ENCODE results near the gene ISYNA1.
A peak's percentile ranks its signal among the peaks of the same experiment; 100 is the strongest.

Gene ISYNA1

DNA sequence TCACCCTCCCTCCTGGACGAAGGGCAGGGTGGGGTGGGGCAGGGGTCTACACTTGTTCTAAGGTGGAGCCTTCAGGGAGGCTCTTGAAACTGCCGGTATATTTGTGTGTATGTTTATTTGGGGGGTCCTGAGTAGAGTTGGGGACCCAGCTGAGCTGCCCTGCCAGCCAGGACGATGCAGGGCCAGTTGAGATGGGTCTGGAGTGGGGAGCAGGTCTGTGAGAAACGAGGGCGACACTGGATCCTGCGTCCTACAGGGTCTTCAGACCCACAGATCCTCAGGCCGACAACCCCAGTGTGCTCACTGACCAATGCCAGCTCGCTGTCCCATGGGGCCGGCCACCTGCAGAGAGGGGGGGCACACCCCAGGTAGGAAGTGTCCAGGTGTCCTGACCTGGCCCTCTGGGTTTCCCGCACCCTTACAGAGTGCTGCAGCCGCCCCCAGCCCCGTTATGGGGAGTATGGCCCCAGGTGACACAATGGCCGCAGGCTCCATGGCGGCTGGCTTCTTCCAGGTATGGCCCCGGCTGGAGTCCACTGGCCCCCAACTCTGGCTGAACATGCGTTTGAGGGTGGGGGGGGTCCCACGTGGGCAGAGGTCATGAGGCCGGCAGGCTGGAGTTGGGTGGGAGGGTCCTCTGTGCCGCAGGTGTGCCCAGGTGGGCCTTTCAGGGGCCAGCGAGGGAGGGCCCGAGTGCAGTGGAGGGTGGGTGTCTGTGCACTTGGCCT is 7.4 kb downstream of the ISYNA1 start:
- DNase-seq = no peak

DNA sequence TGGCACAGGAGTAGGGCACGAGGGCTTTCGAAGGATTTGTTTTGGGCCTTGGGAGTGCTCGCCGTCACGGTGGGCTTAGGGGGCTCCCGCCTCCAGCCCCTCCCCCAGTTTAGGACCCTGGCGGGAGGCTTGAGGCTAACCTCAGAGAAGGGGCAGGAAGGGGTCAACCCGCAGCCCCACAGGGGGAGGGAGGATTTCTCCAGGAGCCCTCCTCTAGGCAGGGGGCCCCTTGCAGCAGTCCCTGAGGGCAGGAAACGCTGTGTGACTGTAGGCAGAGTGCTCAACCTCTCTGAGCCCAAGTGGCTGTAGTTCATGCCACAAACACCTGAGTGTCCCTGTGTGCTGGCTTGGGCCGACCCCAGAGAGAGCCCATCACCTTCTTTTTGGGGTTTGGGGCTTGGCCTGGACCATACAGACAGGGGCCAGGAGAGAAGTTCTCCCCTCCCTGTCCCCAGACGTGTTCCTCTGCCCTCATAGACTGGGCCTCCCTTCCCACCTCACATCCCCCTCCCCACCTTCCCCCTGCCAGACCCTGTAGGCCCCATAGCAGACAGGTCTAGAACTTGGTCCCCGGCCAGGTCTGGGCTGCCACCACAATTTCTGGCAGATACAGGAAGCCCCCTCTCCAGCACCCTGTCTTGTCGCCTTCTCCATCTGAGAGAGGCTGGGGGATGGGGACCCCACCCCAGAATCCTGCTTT is 8.1 kb downstream of the ISYNA1 start:
- DNase-seq = no peak

DNA sequence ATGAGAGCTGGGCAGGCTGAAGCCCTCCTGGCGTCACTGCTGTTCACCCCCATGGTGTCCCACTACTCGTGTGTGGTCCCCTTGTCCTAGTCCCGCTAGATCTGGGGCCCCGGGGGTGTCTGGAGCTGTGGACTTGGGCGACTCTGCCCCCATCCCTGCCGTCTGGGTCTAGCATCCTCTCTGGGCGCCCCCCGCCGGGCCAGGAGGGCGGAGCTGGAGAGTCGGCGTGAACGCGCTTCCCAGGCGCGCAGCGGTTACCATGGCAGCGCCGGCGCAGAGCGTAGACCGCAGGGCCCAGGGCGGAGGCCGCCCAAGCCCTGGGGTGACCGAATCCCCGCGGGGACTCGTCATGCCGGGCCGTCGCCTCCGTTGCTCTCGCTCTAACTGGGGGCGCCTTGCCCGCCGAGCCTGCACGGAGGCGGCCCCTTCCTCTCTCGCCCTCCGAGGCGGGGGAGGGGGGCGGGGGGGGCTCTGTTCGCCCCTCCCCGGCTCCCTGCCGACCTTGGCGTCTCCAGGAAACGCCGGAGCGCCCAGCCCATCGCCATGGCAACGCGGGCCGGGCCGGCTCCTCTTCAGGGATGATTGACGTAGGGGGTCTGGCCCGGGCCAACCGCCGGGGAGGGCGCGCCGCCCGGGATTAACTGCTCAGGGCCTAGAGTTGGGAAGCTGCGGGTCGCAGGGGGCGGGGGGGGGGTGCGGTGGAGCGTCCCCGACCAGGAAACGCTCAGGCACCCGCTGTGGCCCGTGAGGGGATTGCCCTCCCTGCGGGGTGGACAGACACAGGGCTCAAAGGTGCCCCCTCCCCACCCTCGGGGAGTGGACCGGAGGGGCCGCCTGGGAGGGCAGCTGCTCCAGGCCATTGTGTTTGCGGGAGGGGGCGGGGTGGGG is 8.9 kb downstream of the ISYNA1 start:
- no peak for DNase-seq

DNA sequence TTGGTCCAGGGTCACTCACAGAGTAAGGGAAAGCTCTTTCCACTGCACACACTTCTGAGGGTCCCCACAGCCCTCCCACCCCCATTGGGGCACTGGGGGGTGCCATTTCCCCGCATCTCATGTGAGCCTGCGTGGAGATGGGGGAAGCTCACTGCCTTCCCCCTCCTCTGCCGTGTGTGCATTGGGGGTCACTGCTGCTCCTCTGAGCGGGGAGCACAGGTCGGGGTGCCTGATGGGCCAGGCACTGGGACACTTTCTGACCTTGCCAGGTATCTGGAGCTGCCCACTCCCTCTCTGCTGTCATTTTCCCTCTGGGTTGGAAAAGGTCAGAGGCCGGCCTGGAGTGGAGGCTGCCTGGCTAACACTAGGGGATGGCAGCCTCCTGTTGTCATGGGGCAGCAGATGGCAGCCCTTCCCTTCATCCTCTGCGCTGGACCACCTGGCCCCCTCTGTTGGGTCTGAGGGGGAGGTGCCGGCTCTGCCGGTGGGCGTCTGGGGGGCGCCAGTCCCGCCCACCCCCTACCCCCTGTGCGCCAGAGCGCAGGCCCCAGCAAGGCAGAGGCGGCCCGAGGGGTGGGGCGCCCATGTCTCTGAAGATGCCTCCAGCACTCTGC is 9.7 kb downstream of the ISYNA1 start:
- no peak for DNase-seq

DNA sequence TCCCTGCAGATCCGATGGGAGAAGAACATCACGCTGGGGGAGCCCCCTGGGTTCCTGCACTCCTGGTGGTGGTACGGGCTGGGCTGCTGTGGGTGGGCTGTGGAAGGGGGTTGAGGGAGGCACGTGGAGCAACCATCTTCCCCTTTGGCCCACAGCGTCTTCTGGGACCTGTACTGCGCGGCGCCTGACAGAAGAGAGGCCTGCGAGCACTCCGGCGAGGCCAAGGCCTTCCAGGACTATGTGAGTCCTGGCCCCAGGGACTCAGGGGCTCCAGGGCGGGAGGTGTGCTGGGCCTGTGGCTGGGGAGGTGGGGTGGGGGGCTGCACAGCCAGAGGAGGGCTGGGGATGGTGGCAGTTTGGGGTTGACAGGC is 10.2 kb downstream of the ISYNA1 start:
- DNase-seq = no peak

DNA sequence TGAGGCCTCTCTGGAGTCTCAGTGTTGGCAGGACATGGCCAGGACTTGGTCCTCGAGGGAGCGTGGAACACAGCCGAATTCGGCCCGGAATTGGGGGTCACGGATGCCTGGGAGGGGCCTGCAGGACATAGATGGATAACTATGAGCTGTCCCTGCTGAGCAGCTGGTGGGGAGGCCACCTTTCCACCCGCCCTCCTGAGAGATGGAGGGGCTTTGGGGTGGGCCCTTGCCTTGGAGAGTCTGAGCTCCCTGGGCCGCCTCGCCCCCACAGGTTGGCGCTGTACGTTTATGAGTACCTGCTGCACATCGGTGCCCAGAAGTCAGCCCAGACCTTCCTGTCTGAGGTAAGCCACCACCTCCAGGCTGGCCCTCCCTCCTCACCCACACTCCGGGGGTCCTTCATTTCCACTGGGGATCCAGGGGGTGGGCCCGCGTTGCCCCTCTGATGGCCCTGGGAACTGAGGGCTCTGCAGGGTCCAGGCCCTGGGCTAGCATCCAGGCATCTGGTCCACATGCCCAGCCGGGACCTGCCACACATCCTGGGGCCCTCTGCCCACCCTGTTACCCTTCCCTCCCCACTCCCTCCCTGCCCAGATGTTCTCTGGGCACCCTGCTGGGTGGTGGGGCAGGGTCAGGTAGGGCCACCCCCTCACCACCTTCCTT is 10.7 kb downstream of the ISYNA1 start:
- DNase-seq = no peak

DNA sequence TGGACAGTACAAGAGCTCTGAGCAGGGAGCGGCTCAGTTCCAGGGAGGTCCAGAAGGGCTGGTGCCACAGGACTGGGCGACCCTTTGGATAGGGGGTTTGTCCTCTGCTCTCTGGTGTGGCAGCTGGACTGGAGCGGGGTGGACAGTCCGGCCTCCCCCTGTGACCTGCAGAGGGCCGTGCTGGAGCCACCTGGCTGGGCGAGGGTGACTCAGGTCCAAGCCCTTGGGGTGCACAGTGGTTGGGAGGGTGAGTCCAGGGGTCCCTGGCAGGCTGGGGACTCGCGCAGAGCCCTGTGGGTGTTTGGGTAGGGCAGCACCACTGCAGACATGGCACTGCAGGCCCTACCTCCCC is 11.5 kb downstream of the ISYNA1 start:
- DNase-seq = no peak

DNA sequence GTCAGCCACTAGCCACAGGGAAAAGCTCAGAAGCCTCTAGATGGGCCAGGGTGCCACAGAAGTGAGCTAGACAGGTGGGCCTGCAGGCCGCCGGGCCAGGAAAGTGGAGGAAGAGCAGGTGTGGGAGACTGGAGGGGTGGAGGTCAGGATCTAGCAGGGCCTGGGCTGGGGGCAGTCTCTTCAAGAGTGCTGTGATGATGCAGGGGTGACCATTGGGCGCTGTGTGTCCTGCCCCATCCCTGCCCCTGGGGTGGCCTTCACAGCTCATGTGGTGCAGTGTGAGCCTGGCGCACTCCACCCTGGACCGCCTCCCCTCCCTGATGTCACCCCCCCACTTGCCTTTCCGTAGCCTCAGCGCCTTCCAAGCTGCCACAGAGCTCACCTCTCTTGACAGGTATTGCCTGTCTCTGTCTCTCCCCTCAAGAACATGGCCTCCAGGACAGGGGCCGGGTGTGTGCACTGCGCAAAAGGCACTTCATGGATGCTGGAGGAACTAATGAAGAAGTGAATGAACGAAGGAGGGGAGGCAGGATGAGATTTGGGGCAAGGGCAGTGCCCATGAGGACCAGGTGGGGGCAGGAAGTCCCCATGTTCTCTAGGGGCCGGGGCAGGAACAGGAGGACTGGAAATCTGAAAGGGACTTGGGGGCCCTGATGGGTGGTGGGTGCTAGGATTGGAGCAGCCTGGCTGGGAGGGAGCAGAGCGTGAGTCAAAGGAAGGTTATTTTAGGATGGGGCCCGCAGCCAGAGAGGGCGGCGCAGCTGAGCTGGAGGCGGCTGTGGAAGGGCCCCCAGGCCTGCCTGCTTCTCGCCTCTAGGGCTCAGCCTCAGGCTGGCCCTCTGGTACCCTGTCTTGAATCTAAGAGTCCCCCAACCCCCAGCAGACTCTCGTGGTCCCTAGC is 12.2 kb downstream of the ISYNA1 start:
- no peak for DNase-seq

DNA sequence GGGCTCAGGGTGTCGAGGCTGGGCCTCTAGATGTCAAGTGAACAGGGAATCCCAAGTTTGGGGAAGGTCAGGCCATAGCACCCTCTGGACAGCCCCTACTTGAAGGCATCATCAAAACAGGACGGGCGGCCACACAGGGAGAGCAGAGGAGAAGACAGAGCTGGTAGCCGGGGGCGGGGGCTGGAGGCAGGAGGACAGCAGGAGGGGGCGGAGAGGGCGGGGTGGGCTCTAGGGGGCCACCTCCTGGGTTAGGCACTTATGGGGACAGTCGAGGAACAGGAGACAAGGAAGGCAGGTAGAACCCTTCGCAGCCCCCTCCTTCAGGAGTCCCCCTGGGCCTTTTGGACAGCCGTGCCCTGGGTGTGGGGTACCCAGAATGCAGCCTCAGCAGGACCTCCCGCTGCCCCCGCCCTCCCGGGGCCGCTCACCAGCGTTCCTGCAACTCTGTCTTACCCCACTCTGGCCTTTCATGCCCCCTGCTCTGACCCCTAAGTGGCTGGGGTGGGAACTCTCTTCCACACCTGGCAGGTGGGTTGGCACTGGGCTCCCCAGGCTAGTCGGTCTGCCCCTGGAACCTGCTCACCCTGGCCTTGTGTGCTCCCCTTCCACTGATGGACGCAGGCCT is 12.9 kb downstream of the ISYNA1 start:
- DNase-seq = no peak

DNA sequence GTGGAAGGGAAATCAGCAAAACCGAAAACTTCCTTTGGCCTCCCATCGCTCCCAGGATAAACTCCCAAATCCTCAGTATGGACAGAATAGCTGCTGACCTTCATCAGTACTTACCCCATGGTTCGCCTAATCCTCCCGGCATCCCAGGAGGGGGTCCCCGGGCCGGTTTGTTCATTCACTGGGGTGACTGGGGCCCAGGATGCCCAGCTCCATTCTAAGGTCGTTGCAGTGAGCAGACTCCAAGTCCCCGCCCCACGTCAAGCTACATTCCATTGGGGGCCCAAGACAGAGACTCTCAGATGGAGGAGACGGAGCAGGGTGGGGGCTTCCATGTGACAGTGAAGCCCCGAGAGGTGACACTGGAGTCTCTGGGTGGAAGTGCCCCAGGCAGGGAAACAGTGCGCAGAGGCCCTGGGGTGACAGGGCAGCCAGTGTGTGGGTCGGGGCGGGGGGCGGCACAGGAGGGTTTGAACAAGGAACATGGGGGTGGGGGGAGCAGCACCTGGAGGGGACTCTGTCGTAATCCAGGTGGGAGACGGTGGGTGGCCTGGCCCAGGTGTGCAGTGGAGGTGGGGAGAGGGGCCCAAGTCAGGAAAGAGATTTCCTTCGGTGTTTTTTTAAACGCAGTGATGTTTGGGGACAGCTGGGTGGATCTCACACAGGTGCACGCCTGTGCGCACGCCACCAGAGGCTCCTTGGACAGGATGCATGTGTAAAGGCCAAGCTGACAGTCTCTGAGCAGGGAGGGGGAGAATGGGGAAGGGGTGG is 13.6 kb downstream of the ISYNA1 start:
- DNase-seq = no peak

DNA sequence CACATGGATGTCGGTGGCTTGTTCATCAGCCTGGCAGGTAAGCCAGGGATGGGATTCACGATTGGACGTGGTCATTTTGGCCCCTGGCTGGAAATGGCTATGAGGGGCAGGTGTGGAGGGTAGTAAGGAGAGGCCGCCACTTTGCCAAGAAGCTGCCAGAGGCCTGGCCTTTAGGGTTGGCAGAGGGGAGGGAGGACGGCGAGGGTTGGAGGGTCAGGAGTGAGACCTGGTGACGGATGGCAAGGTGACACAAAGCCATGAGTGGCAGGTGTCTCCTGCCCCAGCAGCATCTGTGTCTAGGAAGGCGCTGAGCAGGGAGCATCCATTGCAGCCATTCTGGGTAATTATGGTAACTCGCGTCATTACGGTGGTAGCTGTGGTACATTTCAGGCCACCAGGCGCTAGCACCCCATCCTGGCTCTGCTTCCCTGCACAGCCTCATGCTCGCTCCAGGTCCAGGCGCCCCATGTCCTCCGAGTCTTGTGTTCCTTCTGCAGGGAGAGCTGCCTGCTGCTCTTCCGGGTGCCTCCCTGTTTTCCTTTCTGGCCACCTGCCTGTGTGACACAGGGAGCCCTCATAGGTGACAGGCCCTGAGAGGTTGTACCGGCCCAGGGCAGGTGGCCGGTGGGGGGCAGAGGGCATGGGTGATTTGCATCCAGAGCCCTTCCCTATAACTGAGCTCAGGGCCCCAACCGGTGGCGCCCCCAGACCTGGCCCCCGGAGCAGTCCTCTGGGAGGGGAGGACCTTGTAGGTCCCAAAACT is 14.5 kb downstream of the ISYNA1 start:
- DNase-seq = no peak

DNA sequence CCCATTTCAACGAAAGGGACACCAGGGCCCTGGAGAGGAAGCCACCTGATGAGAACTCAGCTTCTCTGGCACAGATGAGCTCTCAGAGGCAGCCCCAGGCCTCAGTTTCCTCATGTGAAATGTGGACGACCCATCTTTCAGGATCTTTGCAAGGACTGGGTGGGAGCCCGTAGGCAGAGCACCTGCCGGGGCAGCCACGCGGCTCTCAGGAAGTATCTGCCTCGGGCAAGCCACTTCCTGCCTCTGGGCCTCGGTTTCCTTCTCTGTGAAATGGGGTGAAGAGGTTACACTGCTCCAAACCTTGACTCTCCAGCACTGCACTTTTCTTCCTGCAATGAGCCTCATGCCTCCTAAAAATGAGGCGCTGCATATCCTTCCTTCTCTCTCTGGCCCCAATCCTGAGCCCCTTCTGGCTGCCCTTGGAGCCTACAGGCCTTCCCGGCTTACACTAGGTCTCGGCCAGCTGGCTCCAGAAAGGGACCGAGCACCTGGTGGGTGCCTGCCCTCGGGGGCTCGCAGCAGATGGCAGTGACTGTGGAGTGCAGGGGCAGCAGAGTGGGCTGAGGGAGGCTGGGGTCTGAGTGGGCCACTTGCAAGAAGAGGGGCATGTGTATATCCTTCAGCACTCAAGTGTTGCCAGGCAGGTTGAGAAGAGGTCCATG is 15.3 kb downstream of the ISYNA1 start:
- DNase-seq = no peak

DNA sequence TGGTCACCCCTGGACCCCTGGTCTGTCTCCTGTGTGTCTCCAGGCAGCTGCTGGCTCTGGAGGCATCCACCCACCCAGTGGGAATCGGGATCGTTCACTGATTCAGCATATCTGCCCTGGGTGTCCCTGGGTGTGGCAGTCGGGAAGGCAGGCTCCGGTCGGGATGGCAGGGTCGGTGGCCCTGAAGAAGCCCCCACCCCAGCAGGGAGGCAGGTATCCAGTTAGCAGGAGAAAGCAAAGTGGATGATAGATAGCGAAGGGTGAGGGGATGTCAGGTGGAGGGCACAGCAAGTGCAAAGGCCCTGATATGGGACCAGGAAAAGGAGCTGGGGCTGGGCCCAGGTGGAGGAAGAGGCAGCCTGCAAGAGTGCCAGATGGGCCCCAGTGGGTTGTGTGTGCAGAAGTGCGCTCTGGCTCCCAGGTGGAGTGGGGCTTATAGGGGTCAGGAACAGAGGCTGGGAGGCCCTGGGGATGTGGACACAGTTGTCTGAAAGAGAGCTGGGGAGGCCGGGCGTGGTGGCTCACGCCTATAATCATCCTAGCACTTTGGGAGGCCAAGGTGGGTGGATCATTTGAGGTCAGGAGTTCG is 16.5 kb downstream of the ISYNA1 start:
- no peak for DNase-seq

DNA sequence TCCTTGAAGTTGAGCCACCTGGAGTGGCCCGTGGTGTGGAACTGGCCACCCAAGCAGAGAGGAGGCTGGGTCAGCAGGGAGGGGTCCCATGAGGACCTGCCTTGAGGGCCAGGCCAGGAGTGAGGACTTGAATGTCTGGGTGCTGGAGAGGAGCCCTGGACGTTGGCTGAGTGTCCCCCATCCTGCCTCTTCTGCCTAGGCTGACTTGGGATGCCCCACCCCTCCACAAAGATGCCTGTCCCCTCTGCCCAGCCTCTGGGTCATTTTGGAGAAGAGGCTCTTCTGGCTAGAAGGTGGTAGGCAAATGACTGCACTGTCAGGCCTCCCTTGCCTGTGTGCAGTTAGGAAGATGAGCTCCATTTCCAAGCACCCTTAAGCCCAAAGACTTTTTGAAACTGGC is 17.0 kb downstream of the ISYNA1 start:
- DNase-seq = no peak

DNA sequence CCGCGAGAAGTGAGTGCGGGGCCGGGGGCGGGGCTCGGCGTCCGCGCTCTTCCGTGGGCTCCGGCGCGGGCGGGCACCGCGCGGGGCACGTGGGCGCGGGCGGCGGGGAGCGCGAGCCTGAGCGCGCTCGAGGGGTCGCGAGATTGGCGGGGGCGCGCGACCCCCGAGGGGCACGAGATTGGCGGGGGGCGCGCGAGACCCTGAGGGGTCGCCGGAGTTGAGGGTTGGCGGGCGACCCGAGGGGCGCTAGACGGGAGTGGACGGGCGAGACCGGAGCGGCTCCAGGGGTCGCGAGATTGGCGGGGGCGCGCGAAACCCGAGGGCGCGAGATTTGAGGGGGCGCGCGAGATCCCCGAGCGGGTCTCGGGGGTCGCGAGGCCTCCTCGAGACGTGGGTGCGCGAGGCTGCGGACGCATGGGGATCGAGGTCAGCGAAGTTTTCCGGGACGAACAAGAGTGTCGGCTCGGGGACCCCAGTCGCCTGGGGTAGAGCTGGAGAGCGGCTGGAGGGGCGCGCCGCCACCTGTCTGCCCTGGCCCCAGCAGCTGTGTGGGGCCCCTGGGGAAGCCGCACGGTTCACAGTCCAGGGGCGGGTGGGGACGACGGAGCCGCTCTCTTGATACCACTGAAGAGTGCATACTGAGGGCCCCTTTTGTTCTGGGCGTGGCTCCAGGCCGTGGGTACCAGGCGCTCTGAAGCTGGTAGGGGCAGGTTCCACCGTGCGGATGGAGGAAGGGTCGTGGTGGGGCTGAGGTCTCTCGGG is 18.1 kb downstream of the ISYNA1 start:
- no peak for DNase-seq

DNA sequence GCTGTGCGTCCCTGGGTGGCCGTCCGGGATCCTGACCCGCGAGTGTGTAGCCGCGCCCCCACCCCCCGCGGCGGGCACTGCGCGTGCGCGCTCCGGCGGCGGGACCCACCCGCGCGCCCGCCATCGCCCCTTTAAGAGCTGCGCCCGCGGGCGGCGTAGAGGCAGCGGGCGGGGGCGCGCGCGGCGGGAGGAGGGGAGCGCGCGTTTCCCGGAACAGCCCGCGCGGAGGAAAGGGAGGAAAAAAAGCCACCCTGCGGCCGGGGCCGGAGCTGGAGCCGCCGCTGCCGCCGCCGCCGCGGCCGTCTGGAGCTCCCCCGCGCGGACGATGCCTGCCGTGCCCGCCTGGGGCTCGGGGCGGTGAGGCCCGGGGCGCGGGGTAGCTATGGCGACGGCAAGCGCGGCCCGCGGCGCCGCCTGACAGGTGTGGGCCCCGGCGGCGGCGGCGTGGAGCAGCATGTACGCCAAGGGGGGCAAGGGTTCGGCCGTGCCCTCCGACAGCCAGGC is 18.7 kb downstream of the ISYNA1 start, which contains the start of gene SSBP4:
TSS of gene SSBP4 (plus strand) at position 204 of the 504 bp plus-strand sequence. CDS start at position 455, 251 bp downstream.
- DNase-seq = peak; percentile 67

DNA sequence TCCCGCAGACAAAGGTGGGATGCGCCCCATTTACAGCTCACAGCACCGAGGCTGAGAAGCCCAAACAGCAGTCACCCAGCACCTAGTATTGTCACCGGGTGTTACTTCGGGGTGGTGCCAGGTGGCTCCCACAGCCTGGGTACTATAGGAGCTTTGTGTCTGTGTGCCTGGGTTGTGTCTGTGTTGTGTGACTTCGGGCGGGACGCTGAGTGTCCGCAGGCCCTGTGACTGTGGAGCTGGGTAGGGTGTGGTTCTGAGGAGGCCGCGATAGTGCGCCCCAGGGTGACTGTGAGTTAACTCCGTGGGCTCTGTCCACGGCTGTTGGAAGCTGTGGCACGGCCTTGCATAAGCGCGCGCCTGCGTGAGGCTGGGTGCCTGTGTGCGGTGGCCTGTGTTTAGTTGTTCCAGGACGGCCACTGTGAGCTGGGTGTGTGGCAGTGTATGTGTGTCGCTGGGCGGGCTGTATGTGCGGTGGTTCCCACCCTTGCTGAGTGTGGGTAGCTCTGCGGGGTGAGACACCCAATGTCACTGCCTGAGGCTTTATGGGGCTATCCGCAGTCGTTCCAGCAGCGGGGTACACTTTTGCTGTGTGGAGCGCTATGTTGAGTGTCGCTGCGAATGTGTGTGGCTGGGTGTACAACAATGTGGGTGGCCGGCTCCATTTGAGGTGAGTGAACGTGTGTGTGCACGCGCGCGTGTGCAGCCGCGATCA is 19.3 kb downstream of the ISYNA1 start:
- peak; percentile 57 for DNase-seq
